Dermis blood vessel endothelial cell (primary cell): ENCODE data around the gene ACSM3. TPM values are rescaled to one million over a fixed set of nuclear protein-coding genes. Genes with fewer than 3 reads are reported as not detected.

Experiments used
- total RNA-seq: library from RNA; depleted of rRNA; stranded (reverse); fragments of >200 nt; gene quantifications from 2 replicates; pipeline ENCODE4 v1.2.3, GENCODE V29; 2014

The ACSM3 gene
- total RNA-seq, 1 donor from 2014 or later = under 0.01 TPM

Other genes starting within 250 kb of the ACSM3 start
- gene ACSM2B, start 187.6 kb upstream of the ACSM3 start, total RNA-seq = 0.19 and 0.34 TPM in 2 replicates
- gene ACSM1, start 66.3 kb upstream of the ACSM3 start, total RNA-seq = not detected in 2 replicates
- gene THUMPD1, start 22.2 kb upstream of the ACSM3 start, total RNA-seq = 91.6 and 93.1 TPM in 2 replicates
- gene ERI2, start 42.5 kb downstream of the ACSM3 start, total RNA-seq = 14.3 and 18.4 TPM in 2 replicates
- 5.0 and 6.5 TPM in 2 replicates for gene REXO5, start 42.5 kb downstream of the ACSM3 start, total RNA-seq
- 33.8 and 80.8 TPM in 2 replicates for gene DCUN1D3, start 136.3 kb downstream of the ACSM3 start, total RNA-seq
- gene LYRM1, start 136.8 kb downstream of the ACSM3 start, total RNA-seq = 75.2 and 87.4 TPM in 2 replicates